GM10248 (cell line): ENCODE measurements around the gene PCNX3.
A peak's percentile ranks its signal among the peaks of the same experiment; 100 is the strongest.
"Not testable (repeated sequence)": the region's sequence is repeated elsewhere in the genome, so short reads cannot be mapped to it uniquely, and the experiment has no call there.

ENCODE experiments used
- CTCF ChIA-PET: fragments of 300-600 bp; sonication (Branson Sonifier 250); formaldehyde crosslinking; extraction: SDS; loops from one replicate; lab custom pipeline; 2021; ENCODE audit warnings: antibody characterized with exemption; lab: Yijun Ruan, JAX
- POLR2A ChIA-PET: fragments of 350-650 bp; sonication (Branson Sonifier 250); formaldehyde crosslinking; extraction: SDS; loops from one replicate; lab custom pipeline; 2020; ENCODE audit warnings: antibody characterized with exemption; lab: Yijun Ruan, JAX
- DNase-seq: peaks from one replicate; pipeline ENCODE4 v3.0.0; 2012; ENCODE audit errors: extremely low spot score
- CTCF ChIP-seq: IDR thresholded peaks from 2 replicates; pipeline ENCODE4 v1.5.1; 2012; ENCODE audit warnings: mild to moderate bottlenecking, low read depth; ENCODE audit errors: extremely low read depth, missing control alignments, control extremely low read depth

The PCNX3 gene

GRCh38 chr11:65663639-65664200 is 48.1 kb downstream of the PCNX3 start:
- DNase-seq: peak; percentile 57
- POLR2A ChIA-PET: interaction anchor here (0.9 to 1.7 kb wide), 2 partner anchors 10 to 26 kb away, joined by 3 to 15 read pairs; partner anchors contain the start of gene SIPA1
- no peak for TF ChIP-seq CTCF
- CTCF ChIA-PET: interaction anchor here (1.0 to 1.8 kb wide), 9 partner anchors 8 to 359 kb away, joined by 3 to 5 read pairs (median 4); partner anchors contain the start of genes AP5B1 and CCDC85B

GRCh38 chr11:65672180-65672860 is 56.7 kb downstream of the PCNX3 start:
- ChIA-PET POLR2A (no interaction called here), CTCF (interaction anchor here (1.0 to 1.5 kb wide), 2 partner anchors 9 to 249 kb away, joined by 3 to 5 read pairs; partner anchors contain the start of gene RELA)
- TF ChIP-seq CTCF: no peak
- no peak for DNase-seq

GRCh38 chr11:65672982-65673381 is 57.4 kb downstream of the PCNX3 start:
- no peak for DNase-seq
- ChIA-PET CTCF (interaction anchor here (0.8 to 1.5 kb wide), 2 partner anchors 24 to 249 kb away, joined by 3 read pairs; no protein-coding TSS in a partner anchor), POLR2A (no interaction called here)
- TF ChIP-seq CTCF: no peak

- ChIA-PET POLR2A (no interaction called here), CTCF (no interaction called here)
- no peak for TF ChIP-seq CTCF
- DNase-seq: no peak
Observed at GRCh38 chr11:65680192-65680743, 64.7 kb downstream of the PCNX3 start.

- CTCF ChIA-PET: interaction anchor here (1.0 to 1.2 kb wide), 2 partner anchors 28 to 95 kb away, joined by 3 read pairs; partner anchors contain the start of gene KAT5
- POLR2A ChIA-PET, DNase-seq: not testable (repeated sequence)
Observed at GRCh38 chr11:65683480-65683879, 67.9 kb downstream of the PCNX3 start.

- TF ChIP-seq CTCF: no peak
- no peak for DNase-seq
- ChIA-PET POLR2A (no interaction called here), CTCF (interaction anchor here (2.6 kb wide), 1 partner anchor 20 kb away, joined by 7 read pairs; no protein-coding TSS in a partner anchor)
Observed at GRCh38 chr11:65685981-65686380, 70.4 kb downstream of the PCNX3 start.
